ENCODE results near the gene SH3RF3. TPM values are rescaled to one million over a fixed set of nuclear protein-coding genes. Genes with fewer than 3 reads are reported as not detected.

Gene SH3RF3
- total and polyA plus RNA-seq, 4 donors = 2.9 to 9.7 (median 8.6) TPM

DNA sequence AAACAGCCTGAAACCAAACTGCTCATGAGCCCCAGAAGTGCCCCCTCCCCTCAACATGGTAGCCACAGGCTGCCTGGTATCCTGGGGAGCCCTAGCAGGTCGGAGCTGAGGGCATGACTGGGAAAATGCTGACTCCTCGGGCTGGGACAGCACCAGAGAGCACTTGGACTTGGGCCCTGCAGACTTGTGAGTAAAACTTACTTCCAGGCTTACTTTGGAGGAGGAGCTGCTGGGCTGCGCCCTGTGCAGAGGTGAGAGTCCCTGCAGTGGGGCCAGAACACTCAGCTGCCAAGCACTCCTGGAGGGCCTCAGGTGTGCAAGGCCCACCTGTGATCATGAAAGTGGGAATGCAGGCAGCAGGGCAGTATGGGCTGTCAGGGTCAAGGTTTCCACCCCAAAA, 365.3 kb downstream of the SH3RF3 start:
- Histone ChIP-seq H3K9me3 (ENCODE audit: control insufficient read depth in 4 of 4, insufficient read depth in 3 of 4, low read length in 3 of 4) (no peaks in the 10 kb centered on the region), H3K27ac (ENCODE audit: low read depth in 1 of 2, low read length in 1 of 2) (no peak overlapping the region), H3K9ac (ENCODE audit: insufficient read depth in 1 of 2, low read length in 2 of 2) (no peak overlapping the region), H3K4me3 (no peak overlapping the region), H3K27me3 (ENCODE audit: control insufficient read depth in 3 of 3, insufficient read depth in 3 of 3, low read length in 2 of 3) (no peaks in the 10 kb centered on the region), H3K36me3 (ENCODE audit: control insufficient read depth in 4 of 4, insufficient read depth in 4 of 4, low read length in 4 of 4) (peaks cover 0 to 6% (median 2%) of the 10 kb centered on the region in 4 donors), H3K4me1 (ENCODE audit: control insufficient read depth in 5 of 5, insufficient read depth in 5 of 5, low read length in 5 of 5) (peaks cover 0 to 15% (median 6%) of the 10 kb centered on the region in 5 donors)
- ATAC-seq (ENCODE audit: insufficient read depth, low FRiP score) (no peak), DNase-seq (no peak)
- WGBS, 2 donors = 80 to 98% methylated on average over 3 of the region's 3 CpGs
- TF ChIP-seq, protein P1, sequence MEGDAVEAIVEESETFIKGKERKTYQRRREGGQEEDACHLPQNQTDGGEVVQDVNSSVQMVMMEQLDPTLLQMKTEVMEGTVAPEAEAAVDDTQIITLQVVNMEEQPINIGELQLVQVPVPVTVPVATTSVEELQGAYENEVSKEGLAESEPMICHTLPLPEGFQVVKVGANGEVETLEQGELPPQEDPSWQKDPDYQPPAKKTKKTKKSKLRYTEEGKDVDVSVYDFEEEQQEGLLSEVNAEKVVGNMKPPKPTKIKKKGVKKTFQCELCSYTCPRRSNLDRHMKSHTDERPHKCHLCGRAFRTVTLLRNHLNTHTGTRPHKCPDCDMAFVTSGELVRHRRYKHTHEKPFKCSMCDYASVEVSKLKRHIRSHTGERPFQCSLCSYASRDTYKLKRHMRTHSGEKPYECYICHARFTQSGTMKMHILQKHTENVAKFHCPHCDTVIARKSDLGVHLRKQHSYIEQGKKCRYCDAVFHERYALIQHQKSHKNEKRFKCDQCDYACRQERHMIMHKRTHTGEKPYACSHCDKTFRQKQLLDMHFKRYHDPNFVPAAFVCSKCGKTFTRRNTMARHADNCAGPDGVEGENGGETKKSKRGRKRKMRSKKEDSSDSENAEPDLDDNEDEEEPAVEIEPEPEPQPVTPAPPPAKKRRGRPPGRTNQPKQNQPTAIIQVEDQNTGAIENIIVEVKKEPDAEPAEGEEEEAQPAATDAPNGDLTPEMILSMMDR (IDR thresholded peaks at IDR 0.05; ENCODE audit: control extremely low read depth, extremely low read depth) = no peak

DNA sequence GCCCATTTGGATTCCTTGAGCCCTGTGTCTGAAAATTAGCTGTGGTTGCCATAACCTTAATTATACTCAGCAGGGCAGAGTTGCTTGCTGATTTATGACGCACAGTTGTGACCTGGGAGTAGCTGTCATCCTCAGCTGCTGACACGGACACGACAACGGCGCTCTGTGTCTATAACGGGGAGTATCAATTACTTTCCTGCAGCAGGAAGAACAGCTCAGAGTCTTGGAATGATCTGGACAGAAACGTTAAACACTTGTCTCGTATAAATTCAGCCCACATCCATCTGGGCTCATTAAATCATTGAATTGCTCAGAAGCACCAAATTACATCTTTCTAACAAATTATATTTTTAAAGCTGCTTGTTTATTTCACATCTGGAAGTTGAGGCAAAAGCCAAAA, 368.5 kb downstream of the SH3RF3 start:
- Histone ChIP-seq H3K36me3 (ENCODE audit: control insufficient read depth in 4 of 4, insufficient read depth in 4 of 4, low read length in 4 of 4) (peaks cover 0 to 5% (median 2%) of the 10 kb centered on the region in 4 donors), H3K27me3 (ENCODE audit: control insufficient read depth in 3 of 3, insufficient read depth in 3 of 3, low read length in 2 of 3) (no peaks in the 10 kb centered on the region), H3K9ac (ENCODE audit: insufficient read depth in 1 of 2, low read length in 2 of 2) (no peak overlapping the region), H3K27ac (ENCODE audit: low read depth in 1 of 2, low read length in 1 of 2) (no peak overlapping the region), H3K9me3 (ENCODE audit: control insufficient read depth in 4 of 4, insufficient read depth in 3 of 4, low read length in 3 of 4) (no peaks in the 10 kb centered on the region), H3K4me3 (no peak overlapping the region), H3K4me1 (ENCODE audit: control insufficient read depth in 5 of 5, insufficient read depth in 5 of 5, low read length in 5 of 5) (peaks cover 0 to 20% (median 6%) of the 10 kb centered on the region in 5 donors)
- 58 to 63% methylated on average over 8 of the region's 8 CpGs for WGBS, 2 donors
- no peak for ATAC-seq (ENCODE audit: insufficient read depth, low FRiP score)
- peak in 1 of 3 donors; percentile 34 for DNase-seq
- TF ChIP-seq, protein P1 (IDR thresholded peaks at IDR 0.05; ENCODE audit: control extremely low read depth, extremely low read depth) = no peak

DNA sequence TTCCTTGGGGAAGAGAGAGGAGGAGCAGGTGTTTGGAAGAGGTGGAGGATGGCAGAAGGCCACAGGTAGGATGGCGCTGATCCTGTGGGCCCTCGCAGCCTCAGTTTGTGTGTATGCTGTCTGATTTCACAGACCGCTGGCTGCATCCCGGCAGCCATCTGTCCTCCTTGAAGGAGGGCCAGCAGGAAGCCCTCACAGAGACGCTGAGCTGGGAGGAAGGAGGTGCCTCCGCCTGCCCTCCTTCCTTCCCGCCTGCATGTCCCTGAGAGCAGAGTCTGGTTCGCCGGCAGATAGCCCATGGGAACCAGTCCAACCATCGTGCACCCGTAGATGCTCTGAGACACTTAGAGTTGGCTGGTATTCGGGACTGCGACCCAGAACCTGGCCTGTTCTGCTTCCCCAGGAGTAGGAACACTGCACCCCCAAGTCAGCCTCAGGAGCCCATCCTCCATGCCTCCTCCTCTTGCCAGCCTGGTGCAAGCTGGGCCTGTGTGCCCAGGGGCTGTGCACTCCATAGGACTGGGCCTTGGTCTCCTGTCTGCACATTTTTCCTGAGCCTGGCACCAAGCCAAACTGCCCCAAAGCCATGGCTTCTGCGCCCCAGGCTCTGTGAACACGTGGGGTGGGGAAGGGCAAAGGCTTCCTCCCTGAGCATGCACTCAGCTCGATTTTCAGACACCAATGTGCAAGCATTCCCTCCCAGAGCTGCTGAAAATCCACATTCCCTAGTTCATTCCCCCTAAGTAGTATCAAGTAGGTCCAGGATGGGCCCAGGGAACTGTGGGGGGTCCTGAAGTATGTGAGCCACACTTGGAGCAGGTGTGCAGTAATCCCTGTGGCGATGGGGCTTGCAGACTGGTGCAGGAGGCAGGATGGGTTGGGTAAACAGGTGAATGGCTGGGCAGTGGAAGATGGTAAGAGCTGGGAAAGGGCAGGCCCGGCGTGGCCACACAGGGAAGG, 369.2 kb downstream of the SH3RF3 start:
- H3K27ac ChIP-seq (ENCODE audit: low read depth in 1 of 2, low read length in 1 of 2) = peak overlapping the region in 1 of 2 donors; percentile 1
- H3K4me3 ChIP-seq = no peak overlapping the region
- ATAC-seq (ENCODE audit: insufficient read depth, low FRiP score) (no peak), DNase-seq (peak; percentile 59 to 77 (median 62))
- 48 to 56% methylated on average over 19 of the region's 19 CpGs for WGBS, 2 donors
- no peaks in the 10 kb centered on the region for H3K27me3 ChIP-seq (ENCODE audit: control insufficient read depth in 3 of 3, insufficient read depth in 3 of 3, low read length in 2 of 3)
- peaks cover 0 to 5% (median 0%) of the 10 kb centered on the region in 4 donors for H3K36me3 ChIP-seq (ENCODE audit: control insufficient read depth in 4 of 4, insufficient read depth in 4 of 4, low read length in 4 of 4)
- H3K4me1 ChIP-seq (ENCODE audit: control insufficient read depth in 5 of 5, insufficient read depth in 5 of 5, low read length in 5 of 5) = peaks cover 0 to 20% (median 6%) of the 10 kb centered on the region in 5 donors
- no peak overlapping the region for H3K9ac ChIP-seq (ENCODE audit: insufficient read depth in 1 of 2, low read length in 2 of 2)
- TF ChIP-seq, protein P1 (IDR thresholded peaks at IDR 0.05; ENCODE audit: control extremely low read depth, extremely low read depth) = no peak
- no peaks in the 10 kb centered on the region for H3K9me3 ChIP-seq (ENCODE audit: control insufficient read depth in 4 of 4, insufficient read depth in 3 of 4, low read length in 3 of 4)

Measured in lung (tissue), 12 donors.